Stimulated activated naive CD8-positive, alpha-beta T cell treated with anti-CD3 and anti-CD28 coated beads, Interleukin-15, amount 100 ng/mL, for 72 hours (primary cell): ENCODE data around the gene DIAPH3.

Experiments used
- ATAC-seq: fragments of 150-1000 bp; cut with Tn5 transposase; 2 replicates; pipeline ENCODE4 v1.10.0; 2021; ENCODE audit warnings: mild to moderate bottlenecking, moderate library complexity
- DNase-seq, 2 donors: peaks; one replicate each; pipeline ENCODE4 v3.0.0; 2021 to 2022
- H3K27ac Mint-ChIP-seq, 2 donors: one replicate each; pipeline ENCODE4 v1.8.0; 2022; ENCODE audit warnings: mild to moderate bottlenecking in 2 of 2, mixed read lengths in 2 of 2, moderate library complexity in 2 of 2
- H3K27me3 Mint-ChIP-seq: one replicate; pipeline ENCODE4 v1.8.0; 2022; ENCODE audit warnings: mixed read lengths
- H3K4me1 Mint-ChIP-seq: one replicate; pipeline ENCODE4 v1.8.0; 2022; ENCODE audit warnings: mild to moderate bottlenecking, mixed read lengths
- H3K4me3 Mint-ChIP-seq, 2 donors: one replicate each; pipeline ENCODE4 v1.8.0; 2022; ENCODE audit warnings: mild to moderate bottlenecking in 2 of 2, mixed read lengths in 2 of 2, moderate library complexity in 1 of 2
- H3K9me3 Mint-ChIP-seq, 2 donors: one replicate each; pipeline ENCODE4 v1.8.0; 2022; ENCODE audit warnings: mixed read lengths in 2 of 2

The DIAPH3 gene

GRCh38 chr13:59873309-59873708 lies 290.4 kb downstream of the DIAPH3 start:
- no peak for ATAC-seq
- no peaks in the 10 kb centered on the region for H3K27me3 Mint-ChIP-seq
- no peaks in the 10 kb centered on the region for H3K4me1 Mint-ChIP-seq
- no peak overlapping the region for H3K4me3 Mint-ChIP-seq
- no peaks in the 10 kb centered on the region for H3K9me3 Mint-ChIP-seq
- H3K27ac Mint-ChIP-seq, result no peak overlapping the region
- DNase-seq, result no peak

GRCh38 chr13:59867867-59868266 lies 295.9 kb downstream of the DIAPH3 start:
- ATAC-seq, result no peak

GRCh38 chr13:59865398-59865797 lies 298.3 kb downstream of the DIAPH3 start:
- no peak for ATAC-seq
- Mint-ChIP-seq H3K4me3 (no peak overlapping the region), H3K4me1 (no peaks in the 10 kb centered on the region), H3K27me3 (no peaks in the 10 kb centered on the region), H3K27ac (no peak overlapping the region), H3K9me3 (no peaks in the 10 kb centered on the region)
- DNase-seq, result no peak

More at GRCh38 chr13:59867867-59868266, 295.9 kb downstream of the DIAPH3 start:
- Mint-ChIP-seq H3K4me1 (no peaks in the 10 kb centered on the region), H3K27ac (no peak overlapping the region), H3K27me3 (no peaks in the 10 kb centered on the region), H3K4me3 (no peak overlapping the region), H3K9me3 (no peaks in the 10 kb centered on the region)
- DNase-seq, result no peak

- no peak overlapping the region for H3K27ac Mint-ChIP-seq
- H3K9me3 Mint-ChIP-seq, result no peaks in the 10 kb centered on the region
- DNase-seq, result no peak
- no peaks in the 10 kb centered on the region for H3K4me1 Mint-ChIP-seq
- H3K27me3 Mint-ChIP-seq, result no peaks in the 10 kb centered on the region
- no peak overlapping the region for H3K4me3 Mint-ChIP-seq
- no peak for ATAC-seq
These were observed 300.1 kb downstream of the DIAPH3 start for GRCh38 chr13:59863621-59864020.

GRCh38 chr13:59861676-59862075 lies 302.1 kb downstream of the DIAPH3 start:
- ATAC-seq (no peak), DNase-seq (no peak)
- Mint-ChIP-seq H3K27me3 (no peaks in the 10 kb centered on the region), H3K27ac (no peak overlapping the region), H3K4me3 (no peak overlapping the region), H3K9me3 (no peaks in the 10 kb centered on the region), H3K4me1 (no peaks in the 10 kb centered on the region)

- Mint-ChIP-seq H3K4me1 (no peaks in the 10 kb centered on the region), H3K27me3 (no peaks in the 10 kb centered on the region), H3K27ac (no peak overlapping the region), H3K9me3 (peaks cover 0 to under 1% of the 10 kb centered on the region in 2 donors), H3K4me3 (no peak overlapping the region)
- no peak for ATAC-seq
- no peak for DNase-seq
These were observed 307.4 kb downstream of the DIAPH3 start for GRCh38 chr13:59856281-59856810.

- Mint-ChIP-seq H3K9me3 (peaks cover 0 to 5% of the 10 kb centered on the region in 2 donors), H3K4me3 (no peak overlapping the region), H3K4me1 (no peaks in the 10 kb centered on the region), H3K27me3 (no peaks in the 10 kb centered on the region), H3K27ac (no peak overlapping the region)
- ATAC-seq, result no peak
- no peak for DNase-seq
These were observed 316.7 kb downstream of the DIAPH3 start for GRCh38 chr13:59846845-59847620.

GRCh38 chr13:59843040-59843439 lies 320.7 kb downstream of the DIAPH3 start:
- no peak overlapping the region for H3K4me3 Mint-ChIP-seq
- DNase-seq (no peak), ATAC-seq (no peak)
- H3K27me3 Mint-ChIP-seq, result no peaks in the 10 kb centered on the region
- H3K27ac Mint-ChIP-seq, result no peak overlapping the region
- H3K4me1 Mint-ChIP-seq, result no peaks in the 10 kb centered on the region
- H3K9me3 Mint-ChIP-seq, result no peaks in the 10 kb centered on the region

GRCh38 chr13:59842507-59842906 lies 321.2 kb downstream of the DIAPH3 start:
- Mint-ChIP-seq H3K9me3 (no peaks in the 10 kb centered on the region), H3K4me1 (no peaks in the 10 kb centered on the region), H3K27ac (no peak overlapping the region), H3K4me3 (no peak overlapping the region), H3K27me3 (no peaks in the 10 kb centered on the region)
- ATAC-seq, result no peak
- no peak for DNase-seq

- Mint-ChIP-seq H3K4me3 (no peak overlapping the region), H3K9me3 (no peaks in the 10 kb centered on the region), H3K27ac (no peak overlapping the region), H3K27me3 (no peaks in the 10 kb centered on the region), H3K4me1 (no peaks in the 10 kb centered on the region)
- DNase-seq (no peak), ATAC-seq (no peak)
These were observed 324.5 kb downstream of the DIAPH3 start for GRCh38 chr13:59839186-59839585.

- no peaks in the 10 kb centered on the region for H3K4me1 Mint-ChIP-seq
- no peak for ATAC-seq
- DNase-seq, result no peak
- H3K27me3 Mint-ChIP-seq, result no peaks in the 10 kb centered on the region
- no peaks in the 10 kb centered on the region for H3K9me3 Mint-ChIP-seq
- no peak overlapping the region for H3K27ac Mint-ChIP-seq
- H3K4me3 Mint-ChIP-seq, result no peak overlapping the region
These were observed 326.6 kb downstream of the DIAPH3 start for GRCh38 chr13:59837101-59837500.

GRCh38 chr13:59835569-59835968 lies 328.2 kb downstream of the DIAPH3 start:
- ATAC-seq (no peak), DNase-seq (no peak)
- no peaks in the 10 kb centered on the region for H3K4me1 Mint-ChIP-seq
- H3K27ac Mint-ChIP-seq, result no peak overlapping the region
- no peaks in the 10 kb centered on the region for H3K9me3 Mint-ChIP-seq
- H3K4me3 Mint-ChIP-seq, result no peak overlapping the region
- no peaks in the 10 kb centered on the region for H3K27me3 Mint-ChIP-seq

- ATAC-seq (no peak), DNase-seq (no peak)
- Mint-ChIP-seq H3K27me3 (no peaks in the 10 kb centered on the region), H3K4me3 (no peak overlapping the region), H3K4me1 (no peaks in the 10 kb centered on the region), H3K9me3 (no peaks in the 10 kb centered on the region), H3K27ac (no peak overlapping the region)
These were observed 328.9 kb downstream of the DIAPH3 start for GRCh38 chr13:59834801-59835200.

- H3K27me3 Mint-ChIP-seq, result no peaks in the 10 kb centered on the region
- H3K27ac Mint-ChIP-seq, result peak overlapping the region in 1 of 2 donors; percentile 1
- H3K4me1 Mint-ChIP-seq, result no peaks in the 10 kb centered on the region
- no peaks in the 10 kb centered on the region for H3K9me3 Mint-ChIP-seq
- no peak for ATAC-seq
- no peak overlapping the region for H3K4me3 Mint-ChIP-seq
- no peak for DNase-seq
These were observed 334.0 kb downstream of the DIAPH3 start for GRCh38 chr13:59829690-59830089.

GRCh38 chr13:59823486-59823885 lies 340.2 kb downstream of the DIAPH3 start:
- no peaks in the 10 kb centered on the region for H3K4me1 Mint-ChIP-seq
- ATAC-seq, result no peak
- H3K4me3 Mint-ChIP-seq, result no peak overlapping the region
- H3K27ac Mint-ChIP-seq, result no peak overlapping the region
- no peak for DNase-seq
- no peaks in the 10 kb centered on the region for H3K27me3 Mint-ChIP-seq
- no peaks in the 10 kb centered on the region for H3K9me3 Mint-ChIP-seq

GRCh38 chr13:59809564-59809963 lies 354.2 kb downstream of the DIAPH3 start:
- H3K27ac Mint-ChIP-seq, result no peak overlapping the region
- H3K27me3 Mint-ChIP-seq, result no peaks in the 10 kb centered on the region
- no peaks in the 10 kb centered on the region for H3K9me3 Mint-ChIP-seq
- no peak for ATAC-seq
- no peak for DNase-seq
- H3K4me3 Mint-ChIP-seq, result no peak overlapping the region
- no peaks in the 10 kb centered on the region for H3K4me1 Mint-ChIP-seq

GRCh38 chr13:59806801-59807200 lies 356.9 kb downstream of the DIAPH3 start:
- ATAC-seq, result no peak
- no peak for DNase-seq
- Mint-ChIP-seq H3K27ac (no peak overlapping the region), H3K27me3 (no peaks in the 10 kb centered on the region), H3K4me3 (no peak overlapping the region), H3K4me1 (no peaks in the 10 kb centered on the region), H3K9me3 (no peaks in the 10 kb centered on the region)
